Activated CD4-positive, alpha-beta T cell treated with anti-CD3 and anti-CD28 coated beads, Interleukin-2, amount 10 ng/mL, durations not matched to agents 7 days and 5 days (primary cell): ENCODE measurements around the gene ST6GALNAC3. TPM values are rescaled to one million over a fixed set of nuclear protein-coding genes. Genes with fewer than 3 reads are reported as not detected.

Experiments used
- CTCF ChIA-PET: fragments of 350-600 bp; sonication (Branson Sonifier 250); formaldehyde crosslinking; loops from one replicate; lab custom pipeline; 2021; ENCODE audit warnings: antibody characterized with exemption; lab: Charles Lee
- POLR2A ChIA-PET: fragments of 350-600 bp; sonication (Branson Sonifier 250); formaldehyde crosslinking; loops from one replicate; lab custom pipeline; 2021; ENCODE audit warnings: antibody characterized with exemption; lab: Charles Lee
- DNase-seq: peaks from one replicate; pipeline ENCODE4 v3.0.0-alpha.2; 2020
- H3K27ac Mint-ChIP-seq: one replicate; pipeline ENCODE4 v1.8.0; 2021; ENCODE audit warnings: mild to moderate bottlenecking, moderate library complexity, mixed read lengths
- H3K27me3 Mint-ChIP-seq: one replicate; pipeline ENCODE4 v1.8.0; 2021; ENCODE audit warnings: mixed read lengths
- H3K36me3 Mint-ChIP-seq: one replicate; pipeline ENCODE4 v1.8.0; 2021; ENCODE audit warnings: low read depth, mixed read lengths
- H3K4me1 Mint-ChIP-seq: one replicate; pipeline ENCODE4 v1.8.0; 2021; ENCODE audit warnings: mixed read lengths
- H3K4me3 Mint-ChIP-seq: one replicate; pipeline ENCODE4 v1.8.0; 2021; ENCODE audit warnings: mild to moderate bottlenecking, moderate library complexity, mixed read lengths
- H3K9me3 Mint-ChIP-seq: one replicate; pipeline ENCODE4 v1.8.0; 2021; ENCODE audit warnings: mixed read lengths
- total RNA-seq, 2 experiments: library from RNA; stranded (reverse); gene quantifications; one replicate each; pipeline ENCODE4 v1.2.3, GENCODE V29; 2021

The ST6GALNAC3 gene
- total RNA-seq, 2 experiments from 2014 or later: 0.02 to 0.25 TPM

DNA sequence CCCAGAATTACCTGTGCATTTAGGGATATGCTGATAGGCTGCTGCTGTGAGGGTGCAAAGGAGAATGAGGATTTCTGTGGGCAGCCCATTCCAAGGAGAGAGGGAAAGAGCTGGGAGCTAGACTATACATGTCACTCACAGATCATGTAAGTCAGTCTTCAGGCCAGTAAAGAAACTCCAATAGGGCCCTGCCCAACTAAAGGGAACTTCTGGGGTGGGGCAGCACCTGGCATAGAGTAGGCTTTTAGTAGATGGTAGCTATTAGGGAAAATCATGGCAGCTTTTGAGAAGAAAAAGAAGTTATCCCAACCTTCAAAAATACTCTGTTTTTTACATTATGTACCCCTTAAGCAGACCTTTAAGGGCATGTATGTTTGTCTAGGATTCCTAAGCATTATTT, 89.6 kb downstream of the ST6GALNAC3 start:
- Mint-ChIP-seq H3K36me3 (peaks cover 2% of the 10 kb centered on the region), H3K27ac (no peak overlapping the region), H3K27me3 (peaks cover 2% of the 10 kb centered on the region), H3K9me3 (peaks cover 17% of the 10 kb centered on the region), H3K4me1 (no peaks in the 10 kb centered on the region), H3K4me3 (no peak overlapping the region)
- ChIA-PET CTCF (interaction anchor here (2.1 kb wide), 1 partner anchor 10 kb away, joined by 7 read pairs; no protein-coding TSS in a partner anchor), POLR2A (no interaction called here)
- no peak for DNase-seq

DNA sequence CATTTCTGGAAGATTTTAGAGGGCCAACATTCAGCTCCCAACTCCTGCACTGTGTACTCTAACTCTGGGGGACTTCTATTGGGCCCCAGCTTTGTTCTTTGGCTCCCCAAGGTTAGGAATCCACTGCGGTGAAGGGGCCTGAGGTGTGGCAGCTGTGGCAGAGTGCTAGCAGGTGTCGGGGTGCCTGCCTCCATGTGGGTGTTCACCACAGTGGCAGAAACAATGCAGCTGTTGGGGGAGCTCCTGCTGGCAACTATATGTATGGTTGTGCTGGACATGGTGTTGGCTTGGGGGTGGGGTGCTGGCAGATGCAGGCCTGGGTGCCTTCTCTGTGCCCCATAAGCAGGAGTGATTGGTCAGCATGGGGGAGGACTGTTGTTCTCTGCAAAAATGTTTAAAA, 95.5 kb downstream of the ST6GALNAC3 start:
- Mint-ChIP-seq H3K4me1 (no peaks in the 10 kb centered on the region), H3K36me3 (peaks cover 2% of the 10 kb centered on the region), H3K27ac (no peak overlapping the region), H3K9me3 (peaks cover 24% of the 10 kb centered on the region), H3K27me3 (peaks cover 4% of the 10 kb centered on the region), H3K4me3 (no peak overlapping the region)
- DNase-seq: no peak
- CTCF ChIA-PET: no interaction called here
- POLR2A ChIA-PET: no interaction called here

DNA sequence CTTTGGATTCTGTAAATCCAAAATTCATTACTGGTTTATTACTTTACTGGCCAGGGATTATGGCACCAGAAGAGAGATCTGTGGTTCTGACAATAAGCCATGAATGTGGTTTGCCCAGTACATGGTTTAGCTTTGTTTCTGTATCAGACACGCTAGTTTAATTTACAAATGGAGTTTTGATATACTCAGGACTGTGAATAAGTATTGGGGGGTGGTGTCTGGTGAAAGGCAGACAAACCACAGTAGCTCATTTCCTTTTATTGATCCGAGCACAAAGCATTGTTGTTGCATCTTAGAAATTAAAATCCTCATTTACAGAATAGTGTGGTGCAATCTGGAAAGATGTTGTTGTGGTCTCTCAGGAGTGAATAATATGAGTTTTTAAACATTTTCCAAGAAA, 96.0 kb downstream of the ST6GALNAC3 start:
- no peak overlapping the region for H3K4me3 Mint-ChIP-seq
- no peak for DNase-seq
- H3K36me3 Mint-ChIP-seq: peaks cover 2% of the 10 kb centered on the region
- H3K27ac Mint-ChIP-seq: no peak overlapping the region
- ChIA-PET POLR2A (no interaction called here), CTCF (no interaction called here)
- no peaks in the 10 kb centered on the region for H3K4me1 Mint-ChIP-seq
- peaks cover 4% of the 10 kb centered on the region for H3K27me3 Mint-ChIP-seq
- H3K9me3 Mint-ChIP-seq: peaks cover 24% of the 10 kb centered on the region

DNA sequence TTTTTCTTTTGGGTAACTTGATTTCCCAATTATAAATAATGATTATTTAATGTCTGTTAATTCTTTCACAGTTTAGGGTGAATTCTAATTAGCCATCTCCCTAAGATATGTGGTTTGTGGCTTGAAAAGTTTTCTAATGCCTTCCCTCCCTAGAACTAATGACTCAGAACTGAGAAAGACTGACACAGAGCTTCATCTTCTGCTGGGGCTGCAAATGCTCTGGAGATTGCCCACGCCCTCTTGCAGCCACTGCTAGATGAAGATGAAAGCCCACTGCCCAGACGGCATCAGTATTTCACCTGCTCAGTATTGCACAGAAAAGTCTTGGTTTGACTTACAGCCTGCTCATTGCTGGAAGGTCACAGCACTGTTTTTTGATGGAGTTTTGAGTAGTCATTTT, 101.5 kb downstream of the ST6GALNAC3 start:
- ChIA-PET CTCF (no interaction called here), POLR2A (no interaction called here)
- DNase-seq: no peak
- H3K9me3 Mint-ChIP-seq: peaks cover 9% of the 10 kb centered on the region
- H3K36me3 Mint-ChIP-seq: no peaks in the 10 kb centered on the region
- H3K4me3 Mint-ChIP-seq: no peak overlapping the region
- peaks cover 7% of the 10 kb centered on the region for H3K4me1 Mint-ChIP-seq
- H3K27ac Mint-ChIP-seq: no peak overlapping the region
- H3K27me3 Mint-ChIP-seq: peaks cover 2% of the 10 kb centered on the region

DNA sequence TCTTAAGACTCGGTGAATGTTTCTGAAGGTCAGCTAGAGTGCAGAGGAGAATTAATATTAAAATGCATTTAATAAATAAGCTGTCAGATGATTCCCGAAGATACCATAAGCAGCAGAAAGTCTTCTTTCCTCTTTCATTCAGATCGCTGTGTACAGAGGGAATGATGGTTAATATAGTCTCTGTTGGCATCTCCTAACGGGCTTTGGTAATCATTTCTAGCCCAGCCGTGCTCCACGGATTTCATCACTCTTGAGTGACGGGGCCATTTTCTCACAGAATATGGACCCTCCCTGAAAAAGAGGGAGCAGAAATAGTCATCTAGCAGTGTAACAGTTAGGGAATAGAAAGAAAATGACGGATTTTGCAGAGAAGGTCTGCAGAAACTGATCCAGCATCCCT, 103.1 kb downstream of the ST6GALNAC3 start:
- H3K36me3 Mint-ChIP-seq: no peaks in the 10 kb centered on the region
- H3K4me1 Mint-ChIP-seq: peaks cover 7% of the 10 kb centered on the region
- peaks cover 9% of the 10 kb centered on the region for H3K9me3 Mint-ChIP-seq
- no peak overlapping the region for H3K27ac Mint-ChIP-seq
- ChIA-PET CTCF (no interaction called here), POLR2A (no interaction called here)
- no peak for DNase-seq
- H3K27me3 Mint-ChIP-seq: peaks cover 2% of the 10 kb centered on the region
- H3K4me3 Mint-ChIP-seq: no peak overlapping the region

DNA sequence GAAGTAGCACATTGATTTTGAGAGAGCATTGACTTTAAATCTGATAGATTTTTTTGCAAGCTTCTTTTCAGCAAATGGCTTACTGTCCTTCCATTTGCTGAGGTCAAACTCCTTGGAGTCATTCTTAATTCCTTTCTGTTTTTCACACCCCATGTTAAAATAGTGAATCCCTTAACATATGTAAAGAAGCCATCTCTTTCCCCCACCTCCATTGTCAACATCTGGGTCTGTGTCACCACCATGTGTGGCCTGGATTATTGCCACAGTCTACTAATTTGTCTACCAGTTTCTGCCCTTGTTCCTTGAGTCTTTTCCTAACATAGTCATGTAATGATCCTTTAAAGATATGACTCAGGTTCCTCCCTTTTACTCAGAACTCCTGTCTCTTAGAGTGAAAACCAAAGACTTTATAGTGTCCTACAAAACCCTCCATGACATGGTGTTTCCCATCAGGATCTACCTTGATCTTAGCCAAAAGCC, 104.7 kb downstream of the ST6GALNAC3 start:
- Mint-ChIP-seq H3K27ac (no peak overlapping the region), H3K27me3 (no peaks in the 10 kb centered on the region), H3K36me3 (no peaks in the 10 kb centered on the region), H3K4me1 (peaks cover 7% of the 10 kb centered on the region), H3K9me3 (peaks cover 2% of the 10 kb centered on the region), H3K4me3 (no peak overlapping the region)
- DNase-seq: no peak
- CTCF ChIA-PET: no interaction called here
- POLR2A ChIA-PET: interaction anchor here (0.6 kb wide), 1 partner anchor 30 kb away, joined by 3 read pairs; no protein-coding TSS in a partner anchor

DNA sequence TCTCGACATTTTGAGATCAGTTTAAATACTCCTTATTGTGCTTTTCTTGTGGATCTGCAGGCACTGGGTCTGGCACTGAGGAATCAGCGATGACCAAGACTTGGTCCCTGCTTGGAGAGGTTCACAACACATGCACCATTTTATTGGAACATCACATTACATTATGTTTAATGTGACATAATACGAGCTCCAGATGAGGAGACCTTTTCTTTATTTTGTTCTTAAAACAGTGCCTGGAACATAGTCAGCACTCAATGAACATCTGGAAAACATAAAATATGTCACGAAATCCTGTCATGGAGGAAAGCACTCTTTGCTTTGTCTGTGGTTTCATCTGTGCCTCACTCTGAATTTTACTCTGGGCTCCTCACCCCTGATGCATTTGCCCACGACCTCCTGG, 110.7 kb downstream of the ST6GALNAC3 start:
- Mint-ChIP-seq H3K9me3 (no peaks in the 10 kb centered on the region), H3K27ac (no peak overlapping the region), H3K27me3 (no peaks in the 10 kb centered on the region), H3K36me3 (no peaks in the 10 kb centered on the region), H3K4me1 (no peaks in the 10 kb centered on the region), H3K4me3 (no peak overlapping the region)
- DNase-seq: no peak
- CTCF ChIA-PET: no interaction called here
- POLR2A ChIA-PET: no interaction called here

DNA sequence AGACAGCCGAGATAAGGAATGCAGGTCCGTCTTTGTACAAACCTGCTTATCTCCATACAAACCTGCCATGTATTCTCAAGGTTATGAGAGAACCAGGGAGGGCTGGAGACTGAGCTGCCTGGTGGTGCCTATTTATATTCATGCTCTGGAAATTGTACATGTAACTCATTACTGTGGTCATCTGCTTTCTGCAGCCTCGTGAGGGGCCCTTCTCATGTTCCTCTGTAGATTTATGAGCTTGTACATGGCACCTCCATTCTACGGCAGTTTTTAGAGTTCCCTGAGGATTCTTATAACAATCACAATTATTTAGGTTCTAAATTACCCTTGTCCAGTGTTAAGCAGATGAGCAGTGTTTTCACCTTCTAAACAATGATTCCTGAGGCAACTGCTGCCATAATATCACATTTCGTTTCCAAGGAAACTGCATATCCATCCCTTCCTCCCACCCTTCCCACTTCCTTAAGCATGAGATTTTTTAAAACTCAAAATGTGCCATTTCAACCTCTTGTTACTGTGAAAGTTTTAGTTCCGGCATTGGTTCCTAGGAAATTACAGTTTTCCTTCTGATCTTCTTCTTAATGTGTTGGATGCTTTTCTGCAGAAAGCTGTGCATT, 112.1 kb downstream of the ST6GALNAC3 start:
- no peaks in the 10 kb centered on the region for H3K27me3 Mint-ChIP-seq
- H3K9me3 Mint-ChIP-seq: no peaks in the 10 kb centered on the region

DNA sequence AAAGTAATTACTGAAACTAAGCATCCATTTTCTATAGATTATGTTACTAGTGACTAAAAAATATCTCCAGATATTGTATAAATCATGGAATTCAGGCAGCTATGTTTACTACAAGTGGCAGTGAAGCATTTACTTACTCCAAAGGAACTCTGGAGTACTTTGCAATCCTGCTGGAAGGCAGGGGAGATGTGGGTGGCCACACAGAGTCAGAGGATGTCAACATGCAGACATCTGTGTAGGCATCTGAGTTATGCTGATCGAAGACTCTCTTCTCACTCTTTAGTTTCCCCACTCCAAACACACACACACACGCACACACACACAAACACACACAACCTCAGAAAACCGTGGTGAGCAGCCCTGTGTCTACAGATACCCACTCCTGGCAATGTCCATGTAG, 112.9 kb downstream of the ST6GALNAC3 start:
- Mint-ChIP-seq H3K36me3 (no peaks in the 10 kb centered on the region), H3K27me3 (no peaks in the 10 kb centered on the region)

More for the DNA sequence above, 112.1 kb downstream of the ST6GALNAC3 start:
- ChIA-PET CTCF (no interaction called here), POLR2A (no interaction called here)
- no peak overlapping the region for H3K4me3 Mint-ChIP-seq
- no peaks in the 10 kb centered on the region for H3K36me3 Mint-ChIP-seq
- no peaks in the 10 kb centered on the region for H3K4me1 Mint-ChIP-seq
- no peak overlapping the region for H3K27ac Mint-ChIP-seq
- DNase-seq: no peak

DNA sequence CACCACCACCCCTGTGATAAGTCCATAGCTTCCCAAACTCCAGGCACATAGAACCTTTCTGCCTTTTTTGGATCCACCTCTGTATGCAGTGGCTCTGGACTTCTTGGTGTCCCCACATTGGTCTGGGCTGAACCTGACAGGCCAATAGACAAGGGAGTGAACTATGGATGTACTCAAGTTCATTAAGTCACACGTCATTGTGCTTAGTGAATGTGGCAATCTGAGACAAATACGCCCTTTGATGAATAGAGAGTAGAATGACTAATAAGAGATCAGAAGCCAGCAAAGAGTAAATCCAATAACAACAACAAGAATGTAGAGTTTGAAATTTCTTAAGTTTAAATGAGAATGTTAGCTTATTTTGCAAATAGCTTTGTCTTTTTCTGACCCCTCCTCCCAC, 114.8 kb downstream of the ST6GALNAC3 start:
- H3K27me3 Mint-ChIP-seq: no peaks in the 10 kb centered on the region
- no peaks in the 10 kb centered on the region for H3K9me3 Mint-ChIP-seq
- DNase-seq: no peak
- H3K27ac Mint-ChIP-seq: no peak overlapping the region
- ChIA-PET POLR2A (no interaction called here), CTCF (no interaction called here)
- H3K36me3 Mint-ChIP-seq: no peaks in the 10 kb centered on the region
- no peak overlapping the region for H3K4me3 Mint-ChIP-seq
- H3K4me1 Mint-ChIP-seq: no peaks in the 10 kb centered on the region

More for the DNA sequence above, 112.9 kb downstream of the ST6GALNAC3 start:
- ChIA-PET POLR2A (no interaction called here), CTCF (no interaction called here)
- Mint-ChIP-seq H3K27ac (no peak overlapping the region), H3K9me3 (no peaks in the 10 kb centered on the region), H3K4me3 (no peak overlapping the region), H3K4me1 (no peaks in the 10 kb centered on the region)
- DNase-seq: no peak

DNA sequence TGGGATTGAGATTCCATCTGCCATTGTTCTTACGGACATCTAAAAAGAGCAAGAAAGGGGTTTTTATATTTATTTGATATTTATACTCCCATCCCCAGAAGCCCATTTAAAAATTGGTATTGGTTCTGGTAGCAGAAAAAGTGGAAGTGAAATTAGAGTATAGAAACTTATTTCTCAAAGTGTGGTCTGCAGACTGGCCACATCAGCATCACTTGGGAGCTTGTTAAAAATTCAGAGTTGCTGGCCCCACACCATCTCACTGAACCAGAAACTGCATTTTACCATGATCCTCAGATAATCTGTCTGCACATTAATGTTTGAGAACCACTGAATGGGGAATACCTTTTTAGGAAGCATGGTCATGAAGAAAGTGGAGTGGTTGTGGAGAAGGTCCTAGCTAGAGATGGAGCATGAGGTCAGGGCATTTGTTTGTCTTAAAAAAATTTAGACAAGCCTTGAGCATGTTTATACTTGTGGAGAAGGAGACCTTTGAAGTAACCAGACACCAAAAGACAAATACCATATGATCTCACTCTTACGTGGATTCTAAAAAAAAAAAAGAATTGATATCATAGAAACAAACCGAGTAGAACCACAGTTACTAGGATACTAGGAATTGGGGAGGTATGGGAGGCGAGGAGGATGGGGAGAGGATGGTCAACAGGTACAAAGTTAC, 116.3 kb downstream of the ST6GALNAC3 start:
- CTCF ChIA-PET: no interaction called here
- H3K27me3 Mint-ChIP-seq: no peaks in the 10 kb centered on the region
- no peak overlapping the region for H3K4me3 Mint-ChIP-seq
- no peaks in the 10 kb centered on the region for H3K4me1 Mint-ChIP-seq
- H3K9me3 Mint-ChIP-seq: no peaks in the 10 kb centered on the region
- H3K27ac Mint-ChIP-seq: no peak overlapping the region
- POLR2A ChIA-PET: no interaction called here
- H3K36me3 Mint-ChIP-seq: no peaks in the 10 kb centered on the region
- DNase-seq: no peak

DNA sequence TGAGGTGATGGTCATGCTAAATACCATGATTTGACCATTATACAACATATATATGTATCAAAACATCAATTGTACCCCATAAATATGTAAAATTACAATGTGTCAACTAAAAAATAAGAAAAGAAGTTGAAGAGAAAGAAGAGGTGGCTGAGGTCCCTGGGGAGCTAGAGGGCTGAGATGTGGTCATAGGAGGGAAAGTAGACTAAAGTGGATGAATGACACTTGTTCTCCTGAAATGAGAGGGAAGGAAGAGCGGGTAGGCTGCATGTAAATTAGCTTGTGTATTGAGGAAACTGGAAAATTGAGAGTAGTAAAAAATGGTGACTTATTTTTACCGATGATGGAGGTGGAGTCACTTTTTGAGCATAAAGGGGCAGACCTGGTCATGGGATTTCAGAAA, 117.0 kb downstream of the ST6GALNAC3 start:
- Mint-ChIP-seq H3K36me3 (no peaks in the 10 kb centered on the region), H3K4me3 (no peak overlapping the region), H3K27me3 (no peaks in the 10 kb centered on the region), H3K9me3 (no peaks in the 10 kb centered on the region), H3K4me1 (no peaks in the 10 kb centered on the region), H3K27ac (no peak overlapping the region)
- DNase-seq: no peak
- POLR2A ChIA-PET: no interaction called here
- CTCF ChIA-PET: no interaction called here

DNA sequence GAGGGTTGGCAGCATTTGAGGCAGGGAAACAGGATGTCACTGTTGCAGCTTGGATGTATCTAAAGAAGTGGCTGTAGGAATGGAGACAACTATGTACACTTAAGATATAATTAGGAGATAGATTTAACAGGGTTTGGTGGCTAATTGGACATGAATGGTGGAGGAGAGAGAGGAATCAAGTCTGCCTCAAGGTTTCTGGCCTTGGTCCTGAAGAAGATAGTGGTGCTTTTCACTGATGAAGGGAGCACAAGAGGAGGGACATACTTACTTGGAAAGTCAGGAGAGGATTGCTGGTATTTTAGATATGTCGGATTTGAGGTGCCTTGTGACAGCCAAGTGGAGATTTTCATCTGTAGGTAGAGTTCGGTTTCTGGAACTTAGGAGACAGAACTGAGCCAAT, 123.9 kb downstream of the ST6GALNAC3 start:
- CTCF ChIA-PET: no interaction called here
- POLR2A ChIA-PET: no interaction called here
- H3K36me3 Mint-ChIP-seq: no peaks in the 10 kb centered on the region

More for the DNA sequence above, 123.9 kb downstream of the ST6GALNAC3 start:
- no peak for DNase-seq
- Mint-ChIP-seq H3K4me1 (no peaks in the 10 kb centered on the region), H3K27me3 (no peaks in the 10 kb centered on the region), H3K27ac (no peak overlapping the region), H3K9me3 (no peaks in the 10 kb centered on the region), H3K4me3 (no peak overlapping the region)
